H1 (cell line): ENCODE results near the gene KRTAP10-4. TPM values are rescaled to one million over a fixed set of nuclear protein-coding genes. Genes with fewer than 3 reads are reported as not detected.
"Not testable (repeated sequence)": the region's sequence is repeated elsewhere in the genome, so short reads cannot be mapped to it uniquely, and the experiment has no call there.

ENCODE experiments used
- CTCF ChIA-PET: fragments of 300-600 bp; sonication (Branson Sonifier 250); formaldehyde crosslinking; loops from one replicate; lab custom pipeline; 2021; ENCODE audit not compliant: partially characterized antibody; lab: Charles Lee
- POLR2A ChIA-PET: fragments of 300-600 bp; sonication (Branson Sonifier 250); formaldehyde crosslinking; loops from one replicate; lab custom pipeline; 2021; ENCODE audit warnings: inconsistent platforms; ENCODE audit not compliant: partially characterized antibody; lab: Charles Lee
- DNase-seq, 2 experiments: peaks; one replicate each; pipeline versions ENCODE4 v3.0.0 to v3.0.0-alpha.2; 2010 to 2022; ENCODE audit warnings: low spot score in 2 of 2, low read depth in 1 of 2, mixed read lengths in 1 of 2
- FAIRE-seq: peaks from 2 replicates; lab custom pipeline; 2011; peaks lifted over from hg19 to GRCh38; lab: Jason Lieb, UNC
- H2AFZ ChIP-seq: 2 replicates; pipeline ENCODE4 v1.8.1; 2012; ENCODE audit warnings: low read length, inconsistent platforms
- H2AK5ac ChIP-seq: 2 replicates; pipeline ENCODE4 v1.6.1; 2013; ENCODE audit warnings: low read depth, low read length
- H2BK120ac ChIP-seq: replicated peaks from 2 replicates; pipeline ENCODE3; 2013; ENCODE audit warnings: low read depth, low read length, inconsistent platforms
- H2BK12ac ChIP-seq: 2 replicates; pipeline ENCODE4 v1.6.1; 2013; ENCODE audit warnings: low read depth, low read length
- H2BK15ac ChIP-seq: 2 replicates; pipeline ENCODE4 v1.6.1; 2013; ENCODE audit warnings: low read length
- H2BK20ac ChIP-seq: 2 replicates; pipeline ENCODE4 v1.6.1; 2013; ENCODE audit warnings: low read length
- H2BK5ac ChIP-seq: 2 replicates; pipeline ENCODE4 v1.6.1; 2013; ENCODE audit warnings: low read depth, low read length
- H3K14ac ChIP-seq: 2 replicates; pipeline ENCODE4 v1.6.1; 2013; ENCODE audit warnings: inconsistent platforms; ENCODE audit not compliant: insufficient read length
- H3K18ac ChIP-seq: 2 replicates; pipeline ENCODE4 v1.6.1; 2013; ENCODE audit warnings: low read length; ENCODE audit errors: extremely low read depth
- H3K23ac ChIP-seq: 2 replicates; pipeline ENCODE4 v1.6.1; 2013; ENCODE audit warnings: inconsistent platforms; ENCODE audit not compliant: insufficient read length
- H3K23me2 ChIP-seq: 2 replicates; pipeline ENCODE4 v1.6.1; 2013; ENCODE audit warnings: low read depth, low read length
- H3K27ac ChIP-seq: 2 replicates; pipeline ENCODE4 v1.6.1; 2011; ENCODE audit warnings: low read depth, low read length, inconsistent platforms
- H3K27me3 ChIP-seq, 4 experiments: replicated peaks in 1 of 4; 1 replicate in 1 of 4; 2 replicates in 3 of 4; pipeline versions ENCODE4 v1.6.1 to v1.8.1; 2011 to 2013; ENCODE audit warnings: low read length in 3 of 4, mild to moderate bottlenecking in 3 of 4, inconsistent platforms in 2 of 4, mixed read lengths in 2 of 4, moderate library complexity in 1 of 4; ENCODE audit not compliant: control insufficient read depth in 3 of 4, insufficient read depth in 3 of 4; ENCODE audit errors: extremely low read depth in 1 of 4
- H3K36me3 ChIP-seq, 4 experiments: 2 replicates each; pipeline versions ENCODE4 v1.6.1 to v1.8.1; 2011 to 2013; ENCODE audit warnings: mild to moderate bottlenecking in 4 of 4, low read length in 3 of 4, moderate library complexity in 2 of 4, control low read depth in 1 of 4, inconsistent platforms in 1 of 4; ENCODE audit not compliant: insufficient read depth in 4 of 4, control insufficient read depth in 2 of 4
- H3K4ac ChIP-seq: replicated peaks from 2 replicates; pipeline ENCODE3; 2013; ENCODE audit warnings: low read length, low read depth, mixed read lengths, inconsistent platforms; ENCODE audit not compliant: insufficient read length
- H3K4me1 ChIP-seq, 4 experiments: replicated peaks in 1 of 4; 1 replicate in 1 of 4; 2 replicates in 3 of 4; pipeline versions ENCODE4 v1.6.1 to v1.8.1; 2011 to 2013; ENCODE audit warnings: low read length in 3 of 4, inconsistent platforms in 2 of 4, mixed read lengths in 1 of 4; ENCODE audit not compliant: insufficient read depth in 4 of 4, control insufficient read depth in 3 of 4
- H3K4me2 ChIP-seq, 2 experiments: 2 replicates each; pipeline versions ENCODE4 v1.6.1 to v1.8.1; 2011 to 2013; ENCODE audit warnings: low read depth in 2 of 2, low read length in 2 of 2, control low read depth in 1 of 2, inconsistent platforms in 1 of 2, mild to moderate bottlenecking in 1 of 2; ENCODE audit not compliant: insufficient read depth in 1 of 2
- H3K4me3 ChIP-seq, 4 experiments: fragments of 200-600, 300-600 bp in 1 of 4; sonication (generic), shearing (Covaris generic), sonication (Bioruptor Twin) in 1 of 4; 2 replicates each; pipeline versions ENCODE4 v1.5.1 to v1.8.1; 2011 to 2016; ENCODE audit warnings: low read length in 4 of 4, low read depth in 3 of 4, control low read depth in 2 of 4, inconsistent platforms in 2 of 4, mild to moderate bottlenecking in 2 of 4, mixed read lengths in 1 of 4, moderate library complexity in 1 of 4; ENCODE audit not compliant: insufficient read depth in 2 of 4; ENCODE audit errors: extremely low read depth in 1 of 4
- H3K56ac ChIP-seq: replicated peaks from 2 replicates; pipeline ENCODE3; 2013; ENCODE audit warnings: low read depth, mild to moderate bottlenecking, mixed read lengths, low read length, inconsistent platforms; ENCODE audit not compliant: insufficient read length
- H3K79me1 ChIP-seq: 2 replicates; pipeline ENCODE4 v1.6.1; 2013; ENCODE audit warnings: low read depth, low read length, control low read depth
- H3K79me2 ChIP-seq, 2 experiments: 2 replicates each; pipeline versions ENCODE4 v1.6.1 to v1.8.1; 2012 to 2013; ENCODE audit warnings: low read length in 2 of 2, mild to moderate bottlenecking in 2 of 2, inconsistent platforms in 1 of 2; ENCODE audit not compliant: insufficient read depth in 2 of 2, control insufficient read depth in 1 of 2
- H3K9ac ChIP-seq, 4 experiments: replicated peaks in 1 of 4; 1 replicate in 1 of 4; 2 replicates in 3 of 4; pipeline versions ENCODE4 v1.6.1 to v1.8.1; 2011 to 2013; ENCODE audit warnings: low read depth in 3 of 4, low read length in 3 of 4, control low read depth in 2 of 4, mild to moderate bottlenecking in 2 of 4, moderate library complexity in 2 of 4, inconsistent platforms in 1 of 4; ENCODE audit errors: extremely low read depth in 1 of 4
- H3K9me3 ChIP-seq, 2 experiments: 2 replicates each; pipeline versions ENCODE4 v1.6.1 to v1.8.1; 2012 to 2013; ENCODE audit warnings: mild to moderate bottlenecking in 2 of 2, moderate library complexity in 2 of 2, control low read depth in 1 of 2, inconsistent platforms in 1 of 2, low read depth in 1 of 2, low read length in 1 of 2, mixed read lengths in 1 of 2; ENCODE audit not compliant: insufficient read depth in 2 of 2
- H4K20me1 ChIP-seq, 2 experiments: replicated peaks in 1 of 2; 2 replicates each; pipeline versions ENCODE3 to v1.8.1; 2011 to 2013; ENCODE audit warnings: inconsistent platforms in 2 of 2, low read length in 2 of 2, mild to moderate bottlenecking in 1 of 2; ENCODE audit not compliant: insufficient read depth in 2 of 2, control insufficient read depth in 1 of 2
- H4K5ac ChIP-seq: 2 replicates; pipeline ENCODE4 v1.6.1; 2013; ENCODE audit warnings: low read length, low read depth, mixed read lengths, inconsistent platforms; ENCODE audit not compliant: insufficient read length
- H4K8ac ChIP-seq: 2 replicates; pipeline ENCODE4 v1.8.0; 2013; ENCODE audit warnings: mild to moderate bottlenecking, moderate library complexity, low read length, inconsistent platforms; ENCODE audit not compliant: insufficient read depth; ENCODE audit errors: extremely low read depth
- H4K91ac ChIP-seq: replicated peaks from 2 replicates; pipeline ENCODE3; 2013; ENCODE audit warnings: low read length, mixed read lengths, inconsistent platforms; ENCODE audit not compliant: insufficient read length
- WGBS, 2 experiments: shearing (Covaris generic) in 1 of 2; methylation state at CpG; one replicate each; pipeline versions ENCODE4 v1.1.6 to v1.1.7; 2013 to 2015; ENCODE audit warnings: low lambda C conversion rate in 2 of 2, mixed read lengths in 2 of 2, inconsistent platforms in 1 of 2, low coverage in 1 of 2, missing lambda C conversion rate in 1 of 2; ENCODE audit not compliant: insufficient replicate concordance in 2 of 2, insufficient coverage in 1 of 2, insufficient read length in 1 of 2; ENCODE audit errors: extremely low coverage in 1 of 2, missing lambda C conversion rate in 1 of 2; 5-methylcytosine and 5-hydroxymethylcytosine counted together
- polyA plus RNA-seq, 7 experiments: library from polyadenylated mRNA; depleted of rRNA in 3 of 7; stranded (reverse) in 5 of 7; unstranded in 2 of 7; fragments of >200 nt in 5 of 7; fragments of 200-250 nt in 2 of 7; gene quantifications; 1 replicate in 5 of 7; 2 replicates in 1 of 7; 4 replicates in 1 of 7; pipeline versions ENCODE4 v1.2.1 to v1.2.3, GENCODE V29; 2011 to 2013; ENCODE audit warnings: missing spikeins in 2 of 7, mixed read lengths in 2 of 7
- total RNA-seq: library from RNA; stranded (reverse); fragmentation: NEBNext Ultra II Directional; extraction: Animal tissue kit (Norgen Biotek cat#: 25700); gene quantifications from 2 replicates; pipeline ENCODE4 v1.2.1, GENCODE V29; 2021

KRTAP10-4 gene
- total and polyA plus RNA-seq, 2 of the 8 experiments (the other 6 are each of a cell fraction or from before 2014, with no cell fraction given) = not detected

DNA sequence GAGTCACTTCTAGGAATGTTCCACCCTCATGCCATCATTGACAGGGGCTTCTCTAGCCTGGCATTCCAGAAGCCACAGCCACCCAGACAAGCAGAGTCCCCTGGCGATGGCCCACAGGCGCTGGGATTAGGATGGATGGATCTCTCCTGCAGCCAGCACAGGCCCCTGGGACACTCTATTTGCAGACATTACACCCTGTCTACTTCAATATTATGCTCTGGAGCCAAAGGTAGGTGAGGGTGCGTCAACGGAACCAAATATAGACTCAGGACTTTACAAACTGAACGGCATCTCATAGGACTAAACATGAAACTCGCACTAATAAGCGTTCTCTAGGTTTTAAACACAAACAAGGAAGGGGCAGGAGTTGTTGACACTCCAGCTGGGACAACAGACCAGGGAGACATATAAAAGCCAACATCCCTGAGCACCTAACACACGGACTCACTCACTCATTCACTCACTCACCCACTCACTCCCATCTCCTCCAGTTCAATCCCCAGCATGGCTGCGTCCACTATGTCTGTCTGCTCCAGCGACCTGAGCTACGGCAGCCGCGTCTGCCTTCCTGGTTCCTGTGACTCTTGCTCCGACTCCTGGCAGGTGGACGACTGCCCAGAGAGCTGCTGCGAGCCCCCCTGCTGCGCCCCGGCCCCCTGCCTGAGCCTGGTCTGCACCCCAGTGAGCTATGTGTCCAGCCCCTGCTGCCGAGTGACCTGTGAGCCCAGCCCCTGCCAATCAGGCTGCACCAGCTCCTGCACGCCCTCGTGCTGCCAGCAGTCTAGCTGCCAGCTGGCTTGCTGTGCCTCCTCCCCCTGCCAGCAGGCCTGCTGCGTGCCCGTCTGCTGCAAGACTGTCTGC lies 26.8 kb downstream of the KRTAP10-4 start, which contains the start of gene KRTAP10-7:
Gene KRTAP10-7 (plus strand): TSS at position 480 of the 861 bp plus-strand sequence. CDS start 25 bp downstream, at position 505.
- H3K4me1 ChIP-seq, H3K23me2 ChIP-seq, H2AFZ ChIP-seq, H3K9ac ChIP-seq, H3K4me2 ChIP-seq, H3K27ac ChIP-seq, FAIRE-seq, H4K20me1 ChIP-seq, H3K14ac ChIP-seq, H3K4me3 ChIP-seq, H3K36me3 ChIP-seq, H3K79me2 ChIP-seq, H3K56ac ChIP-seq, H3K23ac ChIP-seq, H3K27me3 ChIP-seq, H3K9me3 ChIP-seq, H4K8ac ChIP-seq, H3K79me1 ChIP-seq, POLR2A ChIA-PET: not testable (repeated sequence)
- peak within 1 kb of the TSS; percentile 96 for H2AK5ac ChIP-seq
- peak within 1 kb of the TSS; percentile 90 for H2BK12ac ChIP-seq
- 82% methylated on average over 20 of the region's 23 CpGs; no CpG with 5 or more reads in 1 of the 2 experiments for WGBS, 2 experiments
- peak within 1 kb of the TSS; percentile 98 for H4K91ac ChIP-seq
- peak within 1 kb of the TSS; percentile 34 for H4K5ac ChIP-seq
- CTCF ChIA-PET = interaction anchor here (1.5 to 1.8 kb wide), 2 partner anchors 19 to 142 kb away, joined by 3 to 13 read pairs; no protein-coding TSS in a partner anchor
- H2BK5ac ChIP-seq = peak within 1 kb of the TSS; percentile 61; the same call in 1 of the 2 replicates
- peak within 1 kb of the TSS; percentile 30 for H2BK120ac ChIP-seq
- peak within 1 kb of the TSS; percentile 49 for H2BK20ac ChIP-seq
- H3K4ac ChIP-seq = peak within 1 kb of the TSS; percentile 54
- peak within 1 kb of the TSS; percentile 88; the same call in 1 of the 2 replicates for H2BK15ac ChIP-seq
- DNase-seq = peak in 1 of 2 experiments; percentile 30
- peak within 1 kb of the TSS; percentile 95 for H3K18ac ChIP-seq
